HG03575 (cell line): Measurements from ENCODE around the gene ZNF304.

Source experiments
- ATAC-seq: cut with Tn5 transposase; IDR thresholded peaks from one replicate; pipeline ENCODE4 v1.9.1; 2021; ENCODE audit not compliant: unreplicated experiment, insufficient number of reproducible peaks, low FRiP score; ENCODE audit errors: extremely low read depth

Gene ZNF304

GRCh38 chr19:57406516-57407123 is 55.5 kb downstream of the ZNF304 start:
- no peak for ATAC-seq
